PC-3 (cell line): Measurements from ENCODE around the gene GPC6. TPM values are rescaled to one million over a fixed set of nuclear protein-coding genes. Genes with fewer than 3 reads are reported as not detected.

Experiments used
- ATAC-seq: fragments of 200-7000 bp; cut with Tn5 transposase; 2 replicates; pipeline ENCODE4 v1.9.1; 2020; ENCODE audit warnings: mild to moderate bottlenecking, moderate library complexity
- BruUV-seq: library from RNA; stranded (reverse); fragments of 400-500 nt; replicated peaks from 2 replicates; lab custom pipeline; 2021; lab: Mats Ljungman, UMichigan
- CTCF ChIA-PET: fragments of 300-600 bp; sonication (Branson Sonifier 250); formaldehyde crosslinking; loops from one replicate; lab custom pipeline; 2022; ENCODE audit warnings: antibody characterized with exemption; lab: Charles Lee
- POLR2A ChIA-PET: fragments of 300-600 bp; sonication (Branson Sonifier 250); formaldehyde crosslinking; loops from one replicate; lab custom pipeline; 2022; ENCODE audit warnings: antibody characterized with exemption; ENCODE audit not compliant: unreplicated experiment; lab: Charles Lee
- DNase-seq: peaks from one replicate; pipeline ENCODE4 v3.0.0-alpha.2; 2015
- H2AFZ ChIP-seq: fragments of 300-600 bp; sonication (generic); 2 replicates; pipeline ENCODE4 v1.6.0; 2016; ENCODE audit warnings: antibody characterized with exemption, low read length
- H3F3A ChIP-seq: fragments of 300-600 bp; sonication (generic); one replicate; pipeline ENCODE4 v1.6.0; 2017; ENCODE audit warnings: antibody characterized with exemption, low read length, control low read depth, mild to moderate bottlenecking; ENCODE audit not compliant: unreplicated experiment
- H3K27ac ChIP-seq: fragments of 300-600 bp; sonication (generic); 2 replicates; pipeline ENCODE4 v1.5.1; 2016; ENCODE audit warnings: mild to moderate bottlenecking, low read length
- H3K27me3 ChIP-seq: fragments of 300-600 bp; sonication (generic); 2 replicates; pipeline ENCODE4 v1.6.1; 2016; ENCODE audit warnings: low read length, mixed read lengths
- H3K36me3 ChIP-seq: fragments of 300-600 bp; sonication (generic); 2 replicates; pipeline ENCODE4 v1.6.1; 2016; ENCODE audit warnings: low read depth, mixed run types, low read length, mixed read lengths
- H3K4me1 ChIP-seq: fragments of 300-600 bp; sonication (generic); 2 replicates; pipeline ENCODE4 v1.5.1; 2016; ENCODE audit warnings: low read length; ENCODE audit not compliant: insufficient read depth
- H3K4me2 ChIP-seq: fragments of 300-600 bp; sonication (generic); 2 replicates; pipeline ENCODE4 v1.6.0; 2016; ENCODE audit warnings: low read length
- H3K4me3 ChIP-seq: fragments of 300-600 bp; sonication (generic); 2 replicates; pipeline ENCODE4 v1.5.1; 2016; ENCODE audit warnings: mild to moderate bottlenecking, low read length, mixed read lengths
- H3K79me2 ChIP-seq: fragments of 300-600 bp; sonication (generic); 2 replicates; pipeline ENCODE4 v1.6.1; 2017; ENCODE audit warnings: low read length, mixed read lengths
- H3K9ac ChIP-seq: fragments of 300-600 bp; sonication (generic); 2 replicates; pipeline ENCODE4 v1.6.0; 2016; ENCODE audit warnings: mild to moderate bottlenecking, low read length
- H3K9me2 ChIP-seq: fragments of 300-600 bp; sonication (generic); replicated peaks from 2 replicates; pipeline ENCODE4 v1.6.1; 2016; ENCODE audit warnings: mixed run types, low read length, mixed read lengths
- H3K9me3 ChIP-seq: fragments of 300-600 bp; sonication (generic); 2 replicates; pipeline ENCODE4 v1.6.1; 2016; ENCODE audit warnings: low read length, mixed read lengths
- H4K20me1 ChIP-seq: fragments of 300-600 bp; sonication (generic); 2 replicates; pipeline ENCODE4 v1.6.1; 2016; ENCODE audit warnings: low read length, mixed read lengths
- EZH2 ChIP-seq: fragments of 300-600 bp; sonication (generic); IDR thresholded peaks from one replicate; pipeline ENCODE4 v1.6.1; 2017; ENCODE audit warnings: antibody characterized with exemption, mild to moderate bottlenecking, low read length; ENCODE audit not compliant: unreplicated experiment
- EZH2phosphoT487 ChIP-seq: fragments of 300-600 bp; sonication (generic); IDR thresholded peaks from 2 replicates; pipeline ENCODE4 v1.6.1; 2018; ENCODE audit warnings: mild to moderate bottlenecking, antibody characterized with exemption, low read length, borderline replicate concordance
- intact Hi-C: fragments of 100-400 bp; cut with micrococcal nuclease; formaldehyde crosslinking; loops from 2 replicates; pipeline ENCODE4 v1.9.0; 2023
- total RNA-seq: library from RNA; depleted of rRNA; stranded (reverse); fragments of >200 nt; gene quantifications from 2 replicates; pipeline ENCODE4 v1.2.3, GENCODE V29; 2014
- TF ChIP-seq, protein P1 (sequence below): fragments of 300-600 bp; sonication (generic); conservative IDR thresholded peaks from 2 replicates; pipeline ENCODE4 v1.5.1; 2017; ENCODE audit warnings: antibody characterized with exemption, low read depth, mild to moderate bottlenecking, low read length

The GPC6 gene
- total RNA-seq, 1 experiment from 2014 or later = 3.5 TPM

DNA sequence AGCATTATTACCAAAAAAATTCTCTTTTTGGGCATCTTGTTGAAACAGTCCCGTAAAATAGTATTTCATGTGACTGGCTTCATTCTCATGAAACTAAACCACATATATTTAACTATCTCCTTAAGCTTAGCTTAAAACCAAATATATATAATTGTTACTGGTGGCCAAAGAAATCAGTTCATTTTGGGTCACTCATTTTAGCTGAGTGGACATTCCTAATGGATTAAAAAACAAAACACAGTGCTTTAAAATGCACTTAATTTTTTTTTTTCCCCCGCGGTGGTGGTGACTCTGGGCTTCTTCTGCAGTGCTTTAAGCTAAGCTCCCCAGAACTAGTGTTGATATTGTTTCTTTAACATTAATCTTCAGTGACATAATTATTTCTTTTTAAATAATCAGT is 540.1 kb downstream of the GPC6 start:
- Histone ChIP-seq H2AFZ (no peak overlapping the region), H3K4me1 (peaks cover 5% of the 10 kb centered on the region; the same call in 1 of the 2 replicates), H3K4me2 (no peak overlapping the region), H3K27me3 (no peaks in the 10 kb centered on the region), H3K27ac (no peak overlapping the region), H3K36me3 (no peaks in the 10 kb centered on the region), H3K9me3 (no peaks in the 10 kb centered on the region), H4K20me1 (no peaks in the 10 kb centered on the region), H3K9ac (no peak overlapping the region), H3K4me3 (no peak overlapping the region), H3F3A (no peaks in the 10 kb centered on the region), H3K79me2 (no peaks in the 10 kb centered on the region), H3K9me2 (no peaks in the 10 kb centered on the region)
- TF ChIP-seq, protein P1, sequence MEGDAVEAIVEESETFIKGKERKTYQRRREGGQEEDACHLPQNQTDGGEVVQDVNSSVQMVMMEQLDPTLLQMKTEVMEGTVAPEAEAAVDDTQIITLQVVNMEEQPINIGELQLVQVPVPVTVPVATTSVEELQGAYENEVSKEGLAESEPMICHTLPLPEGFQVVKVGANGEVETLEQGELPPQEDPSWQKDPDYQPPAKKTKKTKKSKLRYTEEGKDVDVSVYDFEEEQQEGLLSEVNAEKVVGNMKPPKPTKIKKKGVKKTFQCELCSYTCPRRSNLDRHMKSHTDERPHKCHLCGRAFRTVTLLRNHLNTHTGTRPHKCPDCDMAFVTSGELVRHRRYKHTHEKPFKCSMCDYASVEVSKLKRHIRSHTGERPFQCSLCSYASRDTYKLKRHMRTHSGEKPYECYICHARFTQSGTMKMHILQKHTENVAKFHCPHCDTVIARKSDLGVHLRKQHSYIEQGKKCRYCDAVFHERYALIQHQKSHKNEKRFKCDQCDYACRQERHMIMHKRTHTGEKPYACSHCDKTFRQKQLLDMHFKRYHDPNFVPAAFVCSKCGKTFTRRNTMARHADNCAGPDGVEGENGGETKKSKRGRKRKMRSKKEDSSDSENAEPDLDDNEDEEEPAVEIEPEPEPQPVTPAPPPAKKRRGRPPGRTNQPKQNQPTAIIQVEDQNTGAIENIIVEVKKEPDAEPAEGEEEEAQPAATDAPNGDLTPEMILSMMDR = no peak
- no peak for TF ChIP-seq EZH2
- no peak for TF ChIP-seq EZH2phosphoT487
- CTCF ChIA-PET = no interaction called here
- ATAC-seq = no peak
- no peak for DNase-seq
- POLR2A ChIA-PET = no interaction called here
- intact Hi-C loops = no loop called here
- no TSS peak for BruUV-seq

DNA sequence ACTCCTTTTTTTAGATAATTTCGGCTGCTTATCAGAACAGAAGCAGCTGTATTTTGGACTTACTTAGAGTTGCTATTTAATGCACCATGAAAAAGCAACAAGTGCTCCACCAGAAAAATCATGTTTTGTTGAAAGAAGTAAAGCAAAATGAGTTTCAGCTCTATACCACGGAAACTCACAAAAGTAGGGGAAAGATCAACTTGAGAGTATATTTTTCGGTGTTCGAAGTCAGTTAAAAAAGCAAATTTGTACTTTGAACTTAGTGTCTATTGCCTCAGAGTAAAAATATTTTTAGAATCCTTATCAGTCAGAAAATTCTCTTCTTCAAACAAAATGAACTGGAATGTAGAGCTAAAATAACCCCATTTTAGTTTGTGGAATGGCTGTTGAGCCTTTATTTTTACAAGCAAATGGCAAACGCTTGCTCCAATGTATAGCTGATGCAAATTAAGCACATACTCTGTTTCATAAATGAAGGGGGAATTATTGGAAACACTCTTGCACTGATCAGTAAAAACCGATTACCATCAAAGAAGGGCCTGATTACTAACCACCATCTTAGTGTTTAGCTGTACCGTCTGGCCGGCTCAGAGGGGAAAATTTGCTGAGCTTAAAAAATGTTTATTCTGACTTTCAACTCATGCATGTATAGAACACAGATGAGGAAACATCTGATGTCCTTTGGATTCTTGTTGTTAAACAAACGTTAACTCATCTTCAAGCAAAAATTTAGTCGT is 540.7 kb downstream of the GPC6 start:
- ChIA-PET CTCF (no interaction called here), POLR2A (no interaction called here)
- no peaks in the 10 kb centered on the region for H3K9me3 ChIP-seq
- BruUV-seq = no TSS peak
- H3K9ac ChIP-seq = no peak overlapping the region
- intact Hi-C loops = no loop called here
- H3K9me2 ChIP-seq = no peaks in the 10 kb centered on the region
- H3F3A ChIP-seq = no peaks in the 10 kb centered on the region
- H3K27me3 ChIP-seq = no peaks in the 10 kb centered on the region
- no peaks in the 10 kb centered on the region for H3K79me2 ChIP-seq
- DNase-seq (no peak), ATAC-seq (no peak)
- H4K20me1 ChIP-seq = no peaks in the 10 kb centered on the region
- H3K27ac ChIP-seq = no peak overlapping the region
- peaks cover 11% of the 10 kb centered on the region; the same call in 1 of the 2 replicates for H3K4me1 ChIP-seq
- H3K4me3 ChIP-seq = no peak overlapping the region
- TF ChIP-seq EZH2phosphoT487 = no peak
- TF ChIP-seq, protein P1 = no peak
- TF ChIP-seq EZH2 = no peak
- no peak overlapping the region for H2AFZ ChIP-seq
- H3K36me3 ChIP-seq = no peaks in the 10 kb centered on the region
- H3K4me2 ChIP-seq = no peak overlapping the region

DNA sequence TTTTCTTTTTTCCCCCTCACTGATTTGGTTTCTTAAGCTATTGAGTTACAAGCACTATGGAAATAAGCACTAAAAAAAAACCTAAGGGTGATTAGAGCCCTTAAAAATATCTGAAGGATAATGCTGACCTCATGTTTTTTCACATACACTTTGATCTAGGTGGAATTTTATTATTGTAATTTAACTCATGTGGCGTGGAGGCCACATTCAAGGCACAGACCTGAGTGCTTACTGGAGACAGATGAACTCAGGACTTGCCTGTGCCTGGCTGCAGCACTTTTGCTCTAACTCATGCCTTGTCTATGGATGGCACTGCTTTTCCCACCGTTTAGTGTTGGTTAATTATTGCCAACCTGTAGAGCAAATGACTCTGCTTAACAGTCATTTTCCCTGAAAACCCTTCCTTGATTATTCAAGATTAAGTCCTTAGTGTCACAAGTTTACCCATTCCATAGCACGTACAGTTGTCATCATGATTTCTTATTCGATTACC is 541.4 kb downstream of the GPC6 start:
- ATAC-seq (no peak), DNase-seq (no peak)
- Histone ChIP-seq H3K9me3 (no peaks in the 10 kb centered on the region), H3K9me2 (no peaks in the 10 kb centered on the region), H3F3A (no peaks in the 10 kb centered on the region), H3K36me3 (no peaks in the 10 kb centered on the region), H3K9ac (no peak overlapping the region), H2AFZ (no peak overlapping the region), H4K20me1 (no peaks in the 10 kb centered on the region), H3K4me1 (peaks cover 12% of the 10 kb centered on the region; the same call in 1 of the 2 replicates), H3K27ac (no peak overlapping the region), H3K4me2 (no peak overlapping the region), H3K4me3 (no peak overlapping the region), H3K27me3 (no peaks in the 10 kb centered on the region), H3K79me2 (no peaks in the 10 kb centered on the region)
- intact Hi-C loops = no loop called here
- TF ChIP-seq EZH2phosphoT487 (no peak), EZH2 (no peak)
- TF ChIP-seq, protein P1 = no peak
- POLR2A ChIA-PET = no interaction called here
- no TSS peak for BruUV-seq
- CTCF ChIA-PET = no interaction called here
